ENCODE results near the gene THBS2.
A peak's percentile ranks its signal among the peaks of the same experiment; 100 is the strongest.
"Not testable (repeated sequence)": the region's sequence is repeated elsewhere in the genome, so short reads cannot be mapped to it uniquely, and the experiment has no call there.

THBS2 gene

DNA sequence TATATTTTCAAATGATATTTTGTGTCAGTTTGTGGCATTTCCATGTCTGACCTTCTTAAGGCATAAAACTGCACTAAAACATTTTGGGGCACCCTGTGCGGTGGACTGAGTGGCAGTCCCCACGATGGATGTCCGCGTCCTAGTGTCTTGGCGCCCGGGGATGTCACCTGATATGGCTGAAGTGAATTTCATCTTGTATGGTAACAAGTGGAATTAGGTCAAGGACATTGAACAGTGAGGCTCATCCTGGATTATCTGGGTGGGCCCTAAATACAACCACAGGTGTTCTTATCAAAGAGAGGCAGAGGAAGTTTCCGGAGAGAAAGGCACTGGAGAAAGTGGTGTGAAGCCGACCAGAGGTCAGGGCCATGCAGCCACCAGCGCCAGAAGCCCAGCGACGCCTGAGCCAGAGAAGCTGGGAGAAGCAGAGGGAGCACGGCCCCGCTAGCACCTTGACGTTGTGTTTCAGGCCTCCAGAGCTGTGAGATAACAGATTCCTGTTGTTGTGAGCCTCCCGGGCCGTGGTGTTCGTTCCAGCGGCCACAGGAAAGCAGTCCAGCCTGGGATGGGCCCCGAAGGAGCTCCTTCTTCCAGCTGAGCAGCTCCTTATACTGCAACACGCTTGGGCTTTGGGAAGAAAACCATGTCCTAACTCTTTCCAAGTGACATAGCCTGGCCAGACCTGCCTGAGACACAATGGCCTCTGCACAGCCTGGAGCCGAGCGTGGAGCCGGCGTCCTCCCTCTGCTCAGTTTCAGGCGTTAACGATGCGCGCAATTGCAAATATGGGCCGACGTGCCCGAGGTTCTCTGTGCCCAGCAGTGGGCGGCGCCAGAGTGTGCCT is 22.5 kb downstream of the THBS2 start:
- DNase-seq (ENCODE audit: low read depth), result no peak

DNA sequence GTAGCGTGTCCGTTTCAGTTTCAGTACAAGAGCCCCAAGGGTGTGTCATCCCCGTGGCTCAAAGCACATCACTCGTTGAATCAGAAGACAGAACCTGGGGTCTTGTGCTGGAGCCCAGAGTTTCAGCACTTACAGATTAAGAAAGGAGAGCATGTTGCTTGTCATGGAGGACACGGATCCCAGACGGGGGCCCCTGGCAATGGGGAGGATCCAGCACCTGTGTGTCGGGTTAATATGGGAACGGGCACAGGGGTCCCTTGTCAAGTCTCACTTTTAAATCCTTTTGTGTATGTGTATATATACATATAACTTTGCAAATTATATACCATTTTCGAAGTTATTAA is 23.4 kb downstream of the THBS2 start:
- DNase-seq (ENCODE audit: low read depth), result no peak

DNA sequence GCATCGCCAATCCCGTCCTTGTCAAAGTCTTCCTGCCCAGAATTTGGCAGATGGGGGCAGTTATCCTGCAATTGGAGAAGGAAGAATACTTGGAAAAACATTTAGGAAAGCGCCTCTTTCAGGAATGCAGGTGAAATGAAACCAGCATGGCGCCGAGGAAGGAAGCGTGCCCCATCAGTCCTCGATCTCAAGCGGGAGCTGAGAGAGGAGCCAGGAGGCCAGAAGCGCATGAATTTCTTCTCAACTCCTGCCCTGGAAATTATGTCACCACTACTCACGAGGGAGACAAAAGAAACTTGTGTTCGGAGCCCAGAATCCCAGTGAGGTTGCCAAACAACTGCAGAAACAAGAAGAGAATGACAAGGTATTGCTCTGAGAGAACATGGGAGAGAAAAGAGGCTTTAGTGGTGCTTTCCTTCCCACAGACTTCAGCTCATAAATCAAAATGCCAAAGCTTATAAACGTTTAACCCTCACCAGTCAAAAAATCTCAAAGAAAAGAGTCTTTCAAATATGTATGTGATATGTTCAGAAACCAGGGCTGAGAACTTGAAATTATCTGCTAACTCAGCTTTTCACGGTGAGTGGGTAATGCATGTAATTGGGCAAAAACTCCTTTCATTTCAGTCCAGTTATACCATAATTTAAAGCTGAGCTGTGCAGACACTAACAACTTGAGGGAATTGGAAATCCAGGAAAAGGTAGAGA is 23.9 kb downstream of the THBS2 start:
- no peak for DNase-seq (ENCODE audit: low read depth)

DNA sequence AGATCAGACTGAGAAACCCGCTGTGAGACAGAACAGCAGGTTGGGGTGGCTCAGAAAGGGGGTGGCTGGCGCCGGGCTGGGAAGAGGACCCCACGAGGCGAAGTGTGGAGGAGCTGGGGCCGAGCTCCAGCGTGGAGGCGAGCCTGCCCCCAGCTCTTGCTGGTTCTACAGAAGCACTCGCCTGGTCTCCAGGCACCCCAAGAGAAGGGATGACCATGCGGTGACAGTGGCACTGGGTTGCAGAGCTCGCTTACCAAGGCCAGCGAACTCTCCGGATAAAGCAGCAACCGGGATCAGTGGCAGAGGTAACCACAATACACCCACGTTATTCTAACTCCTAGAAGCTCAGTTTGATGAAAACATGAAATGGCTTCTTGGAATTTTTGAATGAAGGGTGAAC is 26.5 kb downstream of the THBS2 start:
- no peak for DNase-seq (ENCODE audit: low read depth)

DNA sequence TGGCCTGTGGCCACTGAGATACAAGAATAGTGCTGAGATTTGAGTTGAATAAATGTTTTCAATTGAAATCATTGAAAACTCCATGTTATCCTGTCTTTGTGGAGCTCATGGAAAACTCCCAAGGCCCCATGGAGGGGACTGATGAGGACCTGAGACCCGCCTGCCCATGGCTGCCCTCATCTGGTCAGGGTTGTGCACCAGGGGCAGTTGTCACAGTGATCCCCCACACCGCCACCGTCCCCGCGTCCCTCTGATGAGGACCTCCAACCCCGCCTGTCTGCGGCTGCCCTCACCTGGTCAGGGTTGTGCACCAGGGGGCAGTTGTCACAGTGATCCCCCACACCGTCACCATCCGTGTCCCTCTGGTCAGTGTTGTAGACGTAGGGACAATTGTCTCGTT is 27.8 kb downstream of the THBS2 start:
- no peak for DNase-seq (ENCODE audit: low read depth)

DNA sequence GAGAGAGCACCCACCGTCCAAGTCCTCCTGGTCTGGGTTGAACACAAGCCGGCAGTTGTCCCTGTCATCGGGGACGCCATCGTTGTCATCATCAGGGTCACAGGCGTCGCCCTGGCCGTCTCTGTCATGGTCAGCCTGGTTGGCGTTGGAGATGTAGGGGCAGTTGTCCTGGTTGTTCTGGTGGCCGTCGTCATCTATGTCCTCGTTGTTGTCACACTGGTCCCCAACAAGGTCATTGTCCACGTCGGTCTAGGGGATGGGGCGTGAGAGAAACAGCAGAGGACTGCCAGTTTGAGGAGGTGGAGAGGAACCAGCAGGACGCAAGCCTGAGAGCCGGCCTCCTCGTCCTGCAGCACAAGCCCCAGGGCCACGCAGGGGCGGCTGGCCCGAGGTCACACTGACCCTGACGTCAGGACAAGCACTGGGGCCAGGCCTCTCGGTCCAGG is 28.5 kb downstream of the THBS2 start:
- DNase-seq (ENCODE audit: low read depth), result no peak

DNA sequence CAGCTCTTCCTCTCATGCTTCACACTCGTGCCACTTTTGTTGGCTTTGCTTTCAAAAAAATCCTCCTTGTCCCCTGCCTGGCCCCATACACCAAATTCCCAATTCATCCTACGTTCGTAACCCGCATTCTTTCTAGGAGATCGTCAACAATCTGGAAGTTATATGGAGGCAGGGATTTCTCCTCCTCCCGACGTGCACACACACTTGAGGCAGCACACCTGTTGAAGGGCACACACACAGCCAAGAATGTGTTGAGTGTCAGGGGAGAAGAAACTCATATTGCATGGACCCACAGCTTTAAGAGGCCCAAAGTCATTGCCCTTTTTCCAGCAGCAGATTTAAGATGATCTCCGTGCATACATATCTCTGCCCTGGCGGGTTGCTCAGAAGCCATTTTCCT is 28.9 kb downstream of the THBS2 start:
- no peak for DNase-seq (ENCODE audit: low read depth)

DNA sequence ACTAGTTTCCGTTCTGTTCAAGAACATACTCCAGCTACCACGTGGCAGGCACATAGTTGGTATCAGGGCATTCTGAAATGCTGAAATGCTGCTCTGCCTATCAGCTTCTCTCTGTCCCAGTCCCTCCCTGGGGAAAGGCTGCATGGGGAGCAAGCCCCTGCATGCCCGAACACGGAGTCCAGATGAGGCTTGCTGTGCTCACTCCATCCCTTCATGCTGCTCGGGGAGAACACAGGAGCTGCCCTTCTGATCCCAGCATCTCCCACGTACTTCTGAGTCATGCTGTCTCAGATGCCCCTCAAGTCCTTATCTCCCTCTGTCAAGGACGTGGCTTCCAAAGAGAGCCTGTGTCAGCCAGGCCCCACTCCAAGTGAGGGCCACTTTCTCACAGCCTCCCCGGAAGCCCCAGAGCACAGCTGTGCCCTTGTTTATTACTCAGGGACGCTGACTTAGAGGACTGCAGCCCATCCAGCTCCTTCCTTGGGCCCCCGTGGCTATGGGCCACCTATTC is 29.4 kb downstream of the THBS2 start:
- DNase-seq (ENCODE audit: low read depth), result no peak

DNA sequence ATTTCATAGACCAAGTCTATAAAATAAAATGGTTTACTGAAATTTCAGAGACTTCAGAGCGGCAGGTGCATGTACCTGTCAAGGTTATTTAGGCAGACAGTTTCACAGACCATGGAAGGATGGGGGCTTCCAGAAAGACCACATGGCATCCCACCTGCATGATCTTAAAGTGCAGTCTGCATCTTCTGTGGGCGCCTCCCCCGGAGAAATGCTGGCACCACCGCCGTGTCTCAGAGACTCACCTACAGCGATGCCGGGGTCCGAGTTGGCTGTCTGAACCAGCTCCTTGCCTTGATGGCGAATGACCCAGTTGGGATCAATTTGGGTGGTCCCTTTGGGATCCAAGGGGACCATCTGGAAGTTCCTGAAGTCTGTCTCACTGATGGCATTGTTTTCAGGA is 30.6 kb downstream of the THBS2 start:
- DNase-seq (ENCODE audit: low read depth), result no peak

DNA sequence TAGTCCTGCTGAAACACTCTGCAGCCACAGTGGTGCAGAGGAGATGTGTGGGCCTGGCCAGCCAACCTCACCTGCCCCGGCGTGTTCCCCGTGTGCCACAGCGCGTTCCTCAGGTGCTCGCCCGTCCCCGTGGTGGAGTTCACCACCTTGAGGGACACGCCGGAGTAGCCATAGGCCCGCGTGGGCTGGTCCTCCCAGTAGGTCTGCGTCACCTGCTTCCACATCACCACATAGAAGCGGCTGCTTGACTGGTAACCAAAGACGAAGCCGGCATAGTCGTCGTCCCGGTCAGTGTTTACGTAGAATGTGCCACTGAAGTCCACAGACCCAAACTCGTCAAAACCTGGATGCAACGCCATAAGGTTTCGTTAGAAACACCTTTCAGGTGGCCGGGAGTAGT is 31.5 kb downstream of the THBS2 start:
- DNase-seq (ENCODE audit: low read depth), result no peak

DNA sequence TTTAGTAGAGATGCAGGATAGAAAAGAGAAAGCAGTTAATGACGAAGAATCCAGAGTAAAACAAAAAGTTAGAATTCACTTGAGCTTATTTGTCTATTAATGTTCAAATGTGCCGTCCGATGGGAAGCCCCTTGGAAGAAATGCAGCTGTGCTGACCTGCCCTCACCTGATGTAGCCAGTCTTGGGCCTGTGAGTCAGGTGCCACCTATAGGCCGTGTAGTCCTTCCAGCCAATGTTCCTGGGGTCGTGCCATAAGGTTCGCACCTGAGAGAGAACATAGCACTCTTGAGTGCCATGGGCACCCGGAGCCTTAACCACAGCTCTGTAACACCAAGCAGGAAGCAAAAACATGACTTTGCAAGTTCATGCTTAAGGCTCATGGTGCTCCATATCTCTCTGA is 32.4 kb downstream of the THBS2 start:
- no peak for DNase-seq (ENCODE audit: low read depth)

DNA sequence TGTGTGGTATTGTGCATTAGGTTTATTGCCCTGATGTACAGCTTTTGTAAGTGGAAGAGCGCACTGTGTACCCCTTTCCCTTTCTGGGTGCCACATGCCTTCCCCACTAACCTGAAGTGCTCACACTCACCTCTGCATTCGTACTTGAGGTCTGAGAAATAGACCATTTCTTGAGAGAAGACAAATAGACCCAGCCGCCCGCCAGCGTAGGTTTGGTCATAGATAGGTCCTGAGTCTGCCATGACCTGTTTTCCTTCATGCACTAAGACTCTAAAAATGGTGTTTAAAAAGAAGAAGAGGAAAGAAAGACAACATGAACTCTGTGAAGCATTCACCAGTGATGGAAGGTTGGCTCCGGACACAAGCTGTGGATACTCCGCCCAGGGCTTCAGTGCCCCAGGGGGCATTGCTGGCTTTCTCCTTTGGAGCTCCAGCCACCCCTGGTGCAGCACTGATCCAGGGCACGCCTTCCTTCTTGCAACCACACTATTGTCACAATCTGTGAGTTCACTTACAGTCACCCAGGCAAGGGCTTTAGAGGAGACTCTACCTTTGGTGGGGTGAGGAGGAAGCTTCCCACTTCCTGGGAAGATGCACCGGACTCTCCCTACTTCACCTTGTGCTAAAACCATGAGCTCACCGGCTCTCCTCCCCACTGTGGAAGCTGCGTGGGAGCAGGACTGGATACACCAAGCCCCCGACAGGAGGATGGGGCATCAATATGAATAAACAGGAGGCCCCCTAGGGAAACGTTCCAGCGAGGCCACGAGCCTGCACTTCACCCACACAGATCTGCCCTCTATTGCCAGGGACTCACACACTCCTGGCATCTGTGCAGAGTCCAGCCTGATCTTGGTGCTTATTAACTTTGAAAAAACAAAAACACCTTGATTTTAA is 33.3 kb downstream of the THBS2 start:
- DNase-seq (ENCODE audit: low read depth), result no peak

DNA sequence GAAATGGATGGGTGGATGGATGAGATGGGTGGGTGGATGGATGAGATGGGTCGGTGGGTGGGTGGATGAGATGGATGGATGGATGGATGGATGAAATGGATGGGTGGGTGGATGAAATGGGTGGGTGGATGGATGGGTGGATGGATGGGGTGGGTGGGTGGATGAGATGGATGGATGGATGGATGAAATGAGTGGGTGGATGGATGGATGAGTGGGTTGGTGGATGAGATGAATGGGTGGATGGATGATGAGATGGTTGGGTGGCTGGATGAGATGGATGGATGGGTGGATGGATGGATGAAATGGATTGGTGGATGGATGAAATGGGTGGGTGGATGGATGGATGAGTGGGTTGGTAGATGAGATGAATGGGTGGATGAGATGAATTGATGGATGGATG is 35.7 kb downstream of the THBS2 start:
- no peak for DNase-seq (ENCODE audit: low read depth)

DNA sequence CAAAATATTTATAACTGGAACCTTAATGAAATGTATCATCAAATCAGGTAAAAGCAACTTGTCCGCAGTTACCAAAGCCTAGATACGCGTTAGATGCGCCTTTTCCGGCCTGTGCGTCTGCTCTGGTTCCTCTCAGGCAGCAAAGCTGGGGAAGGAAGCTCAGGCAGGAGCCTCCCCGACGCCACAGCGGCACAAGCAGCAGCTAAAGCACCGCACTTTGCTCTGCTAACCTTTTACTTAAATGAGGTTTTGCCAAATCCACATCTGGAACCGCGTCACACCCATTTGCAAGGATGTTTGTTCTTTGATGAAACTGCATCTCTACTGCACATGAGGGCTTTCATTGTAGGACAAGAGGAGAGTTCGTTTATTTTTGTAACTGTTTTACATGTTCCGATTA is 36.8 kb downstream of the THBS2 start:
- DNase-seq (ENCODE audit: low read depth), result no peak

DNA sequence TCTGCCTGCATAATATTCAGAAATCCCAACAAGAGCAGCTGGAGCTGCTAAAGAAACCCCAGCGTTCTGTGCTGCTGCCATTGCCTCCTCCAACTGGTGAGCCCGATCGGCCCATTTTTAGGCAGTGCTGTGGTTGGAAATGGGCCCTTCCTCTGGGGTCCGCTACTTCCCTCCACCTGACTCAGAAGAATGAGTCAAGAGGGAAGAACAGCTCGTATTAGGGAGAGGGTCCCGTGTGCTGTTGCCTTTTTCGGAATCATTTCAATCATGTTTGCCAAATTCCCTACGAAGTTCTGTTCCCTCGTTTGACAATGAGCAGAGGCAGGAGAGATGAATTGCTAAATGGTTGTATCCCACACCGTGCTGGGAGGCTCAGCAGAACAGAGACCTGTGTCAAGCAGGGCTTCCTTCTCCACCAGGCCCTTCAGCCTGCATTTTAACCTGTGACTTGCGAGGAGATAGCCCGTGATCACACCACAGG is 38.4 kb downstream of the THBS2 start:
- no peak for DNase-seq (ENCODE audit: low read depth)

DNA sequence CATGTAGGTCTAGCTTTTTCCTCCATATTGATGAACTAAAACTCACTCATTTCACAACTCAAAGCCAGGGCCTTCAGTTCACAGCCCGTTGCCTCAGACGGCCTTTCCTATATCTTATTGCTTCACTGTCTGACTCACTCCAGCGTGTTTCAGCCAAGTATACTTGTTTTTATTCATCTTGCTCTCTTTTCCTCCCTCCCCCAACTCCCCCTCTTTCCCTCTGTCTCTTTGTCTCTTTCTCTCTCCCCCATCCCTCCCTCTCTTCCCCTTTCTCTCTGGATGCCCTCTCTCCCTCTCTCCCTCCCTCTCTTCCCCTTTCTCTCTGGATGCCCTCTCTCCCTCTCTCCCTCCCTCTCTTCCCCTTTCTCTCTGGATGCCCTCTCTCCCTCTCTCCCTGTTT is 38.9 kb downstream of the THBS2 start:
- DNase-seq (ENCODE audit: low read depth), result not testable (repeated sequence)

DNA sequence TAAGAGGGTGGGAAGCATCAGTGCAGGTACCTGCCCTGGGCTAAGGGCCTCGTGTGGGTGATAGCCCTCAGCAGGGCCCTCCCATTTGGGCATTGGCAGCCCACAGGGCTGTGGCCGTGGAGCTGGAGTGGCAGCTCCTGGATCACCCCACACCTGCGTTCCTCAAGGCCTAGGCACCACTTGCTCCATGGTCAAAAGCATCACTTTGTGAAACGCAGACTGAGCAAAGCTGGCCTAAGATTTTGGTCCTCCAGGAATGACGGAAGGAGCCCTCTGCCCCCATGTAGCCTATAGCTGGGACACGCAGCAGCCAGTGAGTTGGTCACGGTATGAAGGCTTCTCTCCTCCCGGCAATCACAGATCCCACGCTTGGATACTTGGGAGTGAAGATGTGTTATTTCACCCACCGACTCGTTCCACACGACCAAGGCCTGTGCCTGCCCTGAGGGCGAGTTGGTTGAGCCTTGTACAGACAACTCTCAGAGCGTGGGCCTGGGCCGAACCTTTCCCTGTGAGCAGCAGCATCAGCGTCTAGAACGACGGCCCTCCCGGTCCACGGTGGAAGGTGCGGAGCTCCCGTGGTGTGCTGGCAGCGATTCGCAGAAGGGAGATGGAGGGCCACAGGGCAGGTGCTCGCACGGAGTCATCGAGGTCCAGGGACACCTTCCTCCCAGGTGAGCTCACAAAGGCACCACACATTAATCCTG is 39.7 kb downstream of the THBS2 start:
- DNase-seq (ENCODE audit: low read depth), result no peak

DNA sequence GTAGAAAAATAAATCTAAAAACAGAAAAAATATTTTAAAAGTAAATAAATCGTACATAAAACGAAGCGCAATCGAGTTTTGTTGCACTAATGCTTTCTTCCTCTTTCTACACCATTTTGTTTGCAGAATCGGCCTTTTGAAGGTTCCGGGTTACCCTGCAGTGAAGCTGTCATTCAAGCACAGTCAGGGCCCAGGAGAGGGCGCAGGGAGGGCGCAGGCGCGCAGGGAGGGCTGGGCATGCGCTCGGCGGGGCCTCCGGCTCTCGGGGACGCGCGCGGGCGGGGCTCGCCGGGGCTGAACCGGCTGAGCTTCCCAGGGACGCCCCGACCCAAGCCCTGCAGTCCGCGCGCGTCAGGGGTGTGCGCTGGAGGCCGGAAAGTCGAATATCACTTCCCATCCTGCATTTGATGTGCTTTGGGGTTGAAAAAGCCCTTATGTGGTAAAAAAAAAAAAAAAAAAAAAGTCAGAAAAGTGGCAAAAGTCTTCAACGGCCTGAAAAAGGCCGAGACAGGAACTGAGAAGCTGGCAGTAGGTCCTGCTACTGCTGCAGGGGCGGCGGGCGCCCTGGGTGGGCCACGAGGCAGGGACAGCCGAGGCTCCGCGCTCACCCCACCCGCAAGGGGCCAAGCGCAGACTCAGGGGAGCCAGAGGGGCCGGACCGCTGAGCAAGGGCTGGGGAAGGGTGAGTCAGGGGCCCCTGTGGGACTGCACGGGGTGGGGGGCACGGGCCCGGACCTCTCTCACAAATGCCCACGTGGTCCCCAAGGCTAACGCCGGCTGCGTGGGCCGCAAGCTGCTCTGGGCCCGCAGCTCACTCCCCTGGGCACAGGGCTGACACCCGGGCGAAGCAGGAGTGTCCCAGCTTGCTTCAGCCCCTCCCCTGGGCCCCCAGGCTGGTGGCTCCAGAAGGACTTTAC is 40.5 kb downstream of the THBS2 start:
- peak; percentile 91 for DNase-seq (ENCODE audit: low read depth)

DNA sequence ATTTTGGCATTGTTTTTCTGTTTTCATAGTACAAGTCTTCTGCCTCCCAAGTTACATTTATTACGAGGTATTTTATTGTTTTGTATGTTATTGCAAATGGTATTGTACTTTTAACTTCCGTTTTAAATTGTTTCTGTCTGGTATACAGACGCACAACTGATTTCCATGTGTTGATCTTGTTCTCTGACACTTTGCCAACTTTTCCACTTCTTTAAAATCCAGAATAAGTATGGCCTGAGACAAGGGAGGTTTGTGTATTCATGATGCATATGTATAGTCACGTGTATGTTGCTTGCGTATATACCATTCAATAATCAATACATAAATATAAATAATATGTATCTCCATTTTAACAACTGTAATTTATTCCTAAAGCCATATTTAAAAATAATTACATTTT is 41.2 kb downstream of the THBS2 start:
- DNase-seq (ENCODE audit: low read depth), result no peak

DNA sequence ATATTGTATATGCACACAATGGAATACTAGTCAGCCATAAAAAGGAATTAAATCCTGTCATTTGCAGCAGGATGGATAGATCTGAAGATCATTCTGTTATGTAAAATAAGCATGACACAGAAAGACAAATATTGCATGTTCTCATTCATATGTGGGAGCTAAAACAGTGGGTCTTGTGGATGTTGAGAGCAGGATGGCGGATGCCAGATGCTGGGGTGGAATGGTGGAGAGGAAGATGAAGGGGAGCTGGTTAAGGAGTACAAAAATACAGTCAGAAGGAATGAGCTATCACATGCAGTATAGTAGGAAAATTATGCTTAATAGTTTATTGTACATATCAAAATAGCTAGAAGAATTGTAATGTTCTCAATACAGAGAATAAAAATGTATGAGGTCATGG is 41.8 kb downstream of the THBS2 start:
- DNase-seq (ENCODE audit: low read depth), result no peak

DNA sequence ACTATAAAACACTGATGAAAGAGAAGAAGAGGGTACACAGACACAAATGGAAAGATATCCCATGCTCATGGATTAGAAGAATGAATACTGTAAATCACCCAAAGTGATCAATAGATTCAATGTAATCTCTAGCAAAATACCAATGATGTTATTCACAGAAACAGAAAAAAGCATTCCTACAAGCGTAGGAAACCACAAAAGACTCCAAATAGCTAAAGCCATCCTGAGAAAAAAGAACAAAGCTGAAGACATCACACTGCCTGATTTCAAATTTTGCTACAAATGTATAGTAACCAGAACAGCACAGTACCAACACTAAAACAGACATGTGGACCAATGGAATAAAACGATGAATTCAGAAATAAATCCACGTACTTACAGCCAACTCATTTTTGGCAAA is 43.0 kb downstream of the THBS2 start:
- DNase-seq (ENCODE audit: low read depth), result no peak
